K562 (cell line): Measurements from ENCODE around the gene GPR39. TPM values are rescaled to one million over a fixed set of nuclear protein-coding genes. Genes with fewer than 3 reads are reported as not detected.

Experiments used
- ATAC-seq: fragments of 200-7000 bp; cut with Tn5 transposase; 3 replicates; pipeline ENCODE4 v1.9.1; 2020; ENCODE audit warnings: moderate library complexity
- BruUV-seq: library from RNA; stranded (reverse); fragments of 400-500 nt; replicated peaks from 2 replicates; lab custom pipeline; 2021; lab: Mats Ljungman, UMichigan
- CTCF ChIA-PET: fragments of 300-600 bp; formaldehyde crosslinking; extraction: SDS; loops from one replicate; lab custom pipeline; 2021; ENCODE audit warnings: low intra/inter-chr PET ratio; lab: Yijun Ruan, JAX
- POLR2A ChIA-PET: fragments of 300-600, 350-650 bp; sonication (Branson Sonifier 250); formaldehyde crosslinking; extraction: SDS; loops from one replicate; lab custom pipeline; 2021; ENCODE audit warnings: antibody characterized with exemption, inconsistent platforms; lab: Yijun Ruan, JAX
- DNase-seq, 4 experiments: peaks; one replicate each; pipeline versions ENCODE4 v3.0.0 to v3.0.0-alpha.2; 2011 to 2018; ENCODE audit warnings: low spot score in 3 of 4, mixed read lengths in 3 of 4; ENCODE audit errors: extremely low read depth in 1 of 4
- FAIRE-seq: peaks from 2 replicates; lab custom pipeline; 2011; peaks lifted over from hg19 to GRCh38; lab: Jason Lieb, UNC
- H2AFZ ChIP-seq: 2 replicates; pipeline ENCODE4 v1.6.0; 2011; ENCODE audit warnings: low read depth, low read length, control low read depth, inconsistent platforms
- H3K27ac ChIP-seq: fragments of 200-600 bp; 3 replicates; pipeline ENCODE4 v1.8.0; 2011; ENCODE audit warnings: low read depth, mild to moderate bottlenecking, control low read depth, inconsistent platforms, low read length, moderate library complexity, mixed read lengths; ENCODE audit errors: extremely low read depth
- H3K27me3 ChIP-seq, 2 experiments: fragments of 300-600 bp in 1 of 2; 2 replicates in 1 of 2; 3 replicates in 1 of 2; pipeline versions ENCODE4 v1.6.0 to v1.8.0; 2011; ENCODE audit warnings: inconsistent platforms in 2 of 2, low read length in 2 of 2, mild to moderate bottlenecking in 1 of 2, mixed read lengths in 1 of 2, moderate library complexity in 1 of 2; ENCODE audit not compliant: control insufficient read depth in 2 of 2, insufficient read depth in 2 of 2
- H3K36me3 ChIP-seq: fragments of 300-600 bp; 3 replicates; pipeline ENCODE4 v1.8.0; 2011; ENCODE audit warnings: mild to moderate bottlenecking, low read length, inconsistent platforms; ENCODE audit not compliant: control insufficient read depth, insufficient read depth
- H3K4me1 ChIP-seq, 2 experiments: fragments of 200-600 bp in 1 of 2; replicated peaks in 1 of 2; 2 replicates in 1 of 2; 3 replicates in 1 of 2; pipeline versions ENCODE4 v1.5.1 to v1.8.0; 2011; ENCODE audit warnings: inconsistent platforms in 2 of 2, low read length in 2 of 2, mild to moderate bottlenecking in 1 of 2, mixed read lengths in 1 of 2, moderate library complexity in 1 of 2; ENCODE audit not compliant: control insufficient read depth in 2 of 2, insufficient read depth in 2 of 2
- H3K4me2 ChIP-seq: 2 replicates; pipeline ENCODE4 v1.6.1; 2011; ENCODE audit warnings: low read length, control low read depth, inconsistent platforms, mixed read lengths; ENCODE audit not compliant: insufficient read depth
- H3K4me3 ChIP-seq: fragments of 200-600 bp; sonication (generic), shearing (Covaris generic); 2 replicates; pipeline ENCODE4 v1.5.1; 2016; ENCODE audit warnings: control low read depth, inconsistent platforms
- H3K79me2 ChIP-seq: fragments of 200-600 bp; 3 replicates; pipeline ENCODE4 v1.8.0; 2011; ENCODE audit warnings: low read length, inconsistent platforms; ENCODE audit not compliant: control insufficient read depth, insufficient read depth
- H3K9ac ChIP-seq, 2 experiments: 2 replicates each; pipeline versions ENCODE4 v1.6.0 to v1.6.1; 2011; ENCODE audit warnings: low read depth in 2 of 2, low read length in 2 of 2, control low read depth in 1 of 2, inconsistent platforms in 1 of 2, mild to moderate bottlenecking in 1 of 2, mixed read lengths in 1 of 2; ENCODE audit not compliant: insufficient read depth in 1 of 2
- H3K9me1 ChIP-seq: one replicate; pipeline ENCODE4 v1.6.0; 2011; ENCODE audit warnings: inconsistent platforms, mild to moderate bottlenecking, low read length, moderate library complexity; ENCODE audit not compliant: control insufficient read depth, insufficient read depth
- H3K9me3 ChIP-seq: replicated peaks from 2 replicates; pipeline ENCODE4 v1.5.1; 2011; ENCODE audit warnings: low read depth, low read length, inconsistent platforms; ENCODE audit not compliant: control insufficient read depth, insufficient read depth
- H4K20me1 ChIP-seq: replicated peaks from 2 replicates; pipeline ENCODE4 v1.6.1; 2011; ENCODE audit warnings: low read length, inconsistent platforms, mixed read lengths; ENCODE audit not compliant: control insufficient read depth, insufficient read depth
- CREB3 ChIP-seq: fragments of 450-650 bp; conservative IDR thresholded peaks from 2 replicates; pipeline ENCODE4 v1.6.1; 2016; ENCODE audit warnings: missing genetic modification characterization, low read depth, mild to moderate bottlenecking, missing compliant biosample characterization, moderate library complexity
- DEAF1 ChIP-seq: fragments of 450-650 bp; formaldehyde crosslinking; IDR thresholded peaks from 2 replicates; pipeline ENCODE4 v1.4.0; 2020; ENCODE audit warnings: mild to moderate bottlenecking, moderate library complexity
- ETS1 ChIP-seq: conservative IDR thresholded peaks from 2 replicates; pipeline ENCODE4 v1.6.1; 2011; ENCODE audit warnings: low read depth, mild to moderate bottlenecking, low read length; ENCODE audit not compliant: control insufficient read depth
- ETS2 ChIP-seq: IDR thresholded peaks from 2 replicates; pipeline ENCODE4 v1.6.1; 2016; ENCODE audit warnings: borderline replicate concordance, missing genetic modification characterization, mild to moderate bottlenecking, moderate library complexity, missing compliant biosample characterization; ENCODE audit not compliant: poor library complexity, severe bottlenecking
- FOXP1 ChIP-seq: sonication (generic); formaldehyde crosslinking; IDR thresholded peaks from 2 replicates; pipeline ENCODE4 v1.8.0; 2022; ENCODE audit warnings: mild to moderate bottlenecking, missing genetic modification reagents
- MYC ChIP-seq, 2 experiments: fragments of 250-450 bp in 1 of 2; sonication (Bioruptor Pico) in 1 of 2; IDR thresholded peaks; 2 replicates each; pipeline versions ENCODE4 v1.5.1 to v1.6.1; 2012 to 2021; ENCODE audit warnings: low read depth in 2 of 2, borderline replicate concordance in 1 of 2, improper control_type of control experiment in 1 of 2, low read length in 1 of 2, mild to moderate bottlenecking in 1 of 2, moderate library complexity in 1 of 2
- SMAD3 ChIP-seq: fragments of 450-650 bp; formaldehyde crosslinking; conservative IDR thresholded peaks from 2 replicates; pipeline ENCODE4 v1.4.0; 2020; ENCODE audit warnings: mild to moderate bottlenecking
- SMARCC2 ChIP-seq: fragments of 450-650 bp; IDR thresholded peaks from 2 replicates; pipeline ENCODE4 v1.6.1; 2017; ENCODE audit warnings: antibody characterized with exemption, moderate library complexity, mild to moderate bottlenecking, low read depth
- SPI1 ChIP-seq: IDR thresholded peaks from 2 replicates; pipeline ENCODE4 v1.6.1; 2011; ENCODE audit warnings: low read depth, low read length, control low read depth, borderline replicate concordance
- TCF15 ChIP-seq: fragments of 250-450 bp; sonication (Bioruptor Pico); IDR thresholded peaks from 2 replicates; pipeline ENCODE4 v1.8.0; 2022; ENCODE audit warnings: moderate library complexity, mild to moderate bottlenecking, inconsistent platforms
- TCF3 ChIP-seq: sonication (generic); formaldehyde crosslinking; IDR thresholded peaks from 2 replicates; pipeline ENCODE4 v1.4.0; 2020; ENCODE audit warnings: mild to moderate bottlenecking, missing genetic modification reagents
- ZFP30 ChIP-seq: fragments of 250-450 bp; sonication (Bioruptor Pico); IDR thresholded peaks from 2 replicates; pipeline ENCODE4 v1.8.0; 2022; ENCODE audit warnings: moderate library complexity, mild to moderate bottlenecking, inconsistent platforms, borderline replicate concordance
- ZNF511 ChIP-seq: sonication (generic); formaldehyde crosslinking; IDR thresholded peaks from 2 replicates; pipeline ENCODE4 v1.8.0; 2022; ENCODE audit warnings: mild to moderate bottlenecking, missing genetic modification reagents
- in situ Hi-C: fragments of 300-500 bp; cut with MboI; formaldehyde crosslinking; loops from 4 replicates; pipeline ENCODE4 v1.15.0; 2018; ENCODE audit warnings: inconsistent platforms, mixed read lengths
- intact Hi-C: fragments of 100-400 bp; cut with micrococcal nuclease; formaldehyde crosslinking; loops from 2 replicates; pipeline ENCODE4 v1.14.2; 2022
- polyA plus RNA-seq, 8 experiments: library from polyadenylated mRNA; depleted of rRNA in 4 of 8; stranded (reverse) in 5 of 8; unstranded in 3 of 8; fragments of >200 nt; fragmentation: Nextera tagmentation in 2 of 8; fragmentation: Illumina TruSeq in 1 of 8; extraction: Ambion mirVana in 2 of 8; extraction: Trizol in 1 of 8; gene quantifications; 2 replicates each; pipeline versions ENCODE4 v1.2.1 to v1.2.3, GENCODE V29; 2011 to 2014; ENCODE audit warnings: inconsistent platforms in 1 of 8, missing spikeins in 1 of 8
- total RNA-seq, 7 experiments: library from RNA; depleted of rRNA in 6 of 7; stranded (reverse); fragments of >200 nt in 6 of 7; fragmentation: Illumina TruSeq in 2 of 7; extraction: Trizol in 2 of 7; gene quantifications; 2 replicates each; pipeline versions ENCODE4 v1.2.1 to v1.2.3, GENCODE V29; 2011 to 2021; ENCODE audit warnings: low replicate concordance in 1 of 7

Gene GPR39
- total and polyA plus RNA-seq, 9 of the 15 experiments (the other 6 are each of a cell fraction or from before 2014, with no cell fraction given) = 0.04 TPM; not detected in 8

GRCh38 chr2:132640116-132640515, 223.5 kb downstream of the GPR39 start (continued):
- no peak for TF ChIP-seq MYC (IDR thresholded peaks at IDR 0.05; ENCODE audit: low read depth, low read length)
- TF ChIP-seq MYC (CRISPR knock-in tag; IDR thresholded peaks at IDR 0.05; ENCODE audit: borderline replicate concordance, low read depth) = no peak
- no peak for TF ChIP-seq SMAD3
- TF ChIP-seq ZNF511 = no peak
- TF ChIP-seq CREB3 (tag) = no peak
- TF ChIP-seq ZFP30 = no peak
- no peak for TF ChIP-seq TCF15
- no peak for TF ChIP-seq ETS1

- H3K4me1 ChIP-seq = peaks cover 0 to 4% of the 10 kb centered on the region in 2 experiments; a peak in 1 of 5 replicates
- H3K4me2 ChIP-seq = no peak overlapping the region
- CTCF ChIA-PET = no interaction called here
- no peak overlapping the region for H2AFZ ChIP-seq
- DNase-seq (no peak), ATAC-seq (no peak), FAIRE-seq (no peak)
- no peaks in the 10 kb centered on the region for H3K9me1 ChIP-seq
- H3K9ac ChIP-seq = no peak overlapping the region
- no peak overlapping the region for H3K27ac ChIP-seq
- POLR2A ChIA-PET = no interaction called here
- intact Hi-C loops = no loop called here
- H4K20me1 ChIP-seq = no peaks in the 10 kb centered on the region
- H3K4me3 ChIP-seq = no peak overlapping the region
- in situ Hi-C loops = no loop called here
- H3K27me3 ChIP-seq = peaks cover 0 to 13% of the 10 kb centered on the region in 2 experiments; a peak in 2 of 5 replicates
- no TSS peak for BruUV-seq
- H3K36me3 ChIP-seq = no peaks in the 10 kb centered on the region
- H3K9me3 ChIP-seq = no peaks in the 10 kb centered on the region
- H3K79me2 ChIP-seq = no peaks in the 10 kb centered on the region
- TF ChIP-seq DEAF1 (CRISPR knock-in tag) (no peak), SPI1 (0 out of 2 replicates have a peak, but pooled peaks have one; percentile 20), ETS2 (tag) (no peak), TCF3 (CRISPR knock-in tag) (no peak), SMARCC2 (no peak), FOXP1 (CRISPR knock-in tag) (no peak)
Measured at GRCh38 chr2:132641819-132642218, 225.2 kb downstream of the GPR39 start.
